CD4-positive, alpha-beta T cell treated with Interleukin-1 beta for 1 hour (primary cell): Measurements from ENCODE around the gene C8G.

Experiments
- DNase-seq, 2 donors: peaks; one replicate each; pipeline ENCODE4 v3.0.0-alpha.2; 2020 to 2022

The C8G gene

DNA sequence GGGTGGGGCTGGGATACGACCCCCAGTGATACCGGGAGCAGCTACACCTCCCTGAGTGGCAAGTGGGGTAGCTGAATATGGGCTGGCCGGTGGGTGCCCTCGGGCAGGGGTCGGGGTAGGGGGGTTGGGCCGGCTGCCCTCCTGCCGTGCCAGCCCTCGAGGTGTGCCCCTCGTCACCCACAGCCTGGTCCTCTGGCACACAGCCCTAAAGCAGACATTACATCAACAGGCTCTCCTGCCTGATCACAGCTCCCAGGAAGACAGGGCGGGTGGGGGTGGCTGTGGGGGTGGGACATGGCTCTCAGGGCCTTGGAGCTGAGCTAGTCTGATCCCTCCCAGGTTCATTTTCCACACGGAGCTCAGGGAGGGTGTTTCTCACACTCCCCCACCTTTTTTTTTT, 23.7 kb upstream of the C8G start:
- DNase-seq, result no peak

- DNase-seq, result no peak
Observed at GRCh38 chr9:136921718-136922117, 23.3 kb upstream of the C8G start.

- no peak for DNase-seq
Observed at GRCh38 chr9:136922540-136922939, 22.5 kb upstream of the C8G start.

- no peak for DNase-seq
Observed at GRCh38 chr9:136923881-136924280, 21.2 kb upstream of the C8G start.

DNA sequence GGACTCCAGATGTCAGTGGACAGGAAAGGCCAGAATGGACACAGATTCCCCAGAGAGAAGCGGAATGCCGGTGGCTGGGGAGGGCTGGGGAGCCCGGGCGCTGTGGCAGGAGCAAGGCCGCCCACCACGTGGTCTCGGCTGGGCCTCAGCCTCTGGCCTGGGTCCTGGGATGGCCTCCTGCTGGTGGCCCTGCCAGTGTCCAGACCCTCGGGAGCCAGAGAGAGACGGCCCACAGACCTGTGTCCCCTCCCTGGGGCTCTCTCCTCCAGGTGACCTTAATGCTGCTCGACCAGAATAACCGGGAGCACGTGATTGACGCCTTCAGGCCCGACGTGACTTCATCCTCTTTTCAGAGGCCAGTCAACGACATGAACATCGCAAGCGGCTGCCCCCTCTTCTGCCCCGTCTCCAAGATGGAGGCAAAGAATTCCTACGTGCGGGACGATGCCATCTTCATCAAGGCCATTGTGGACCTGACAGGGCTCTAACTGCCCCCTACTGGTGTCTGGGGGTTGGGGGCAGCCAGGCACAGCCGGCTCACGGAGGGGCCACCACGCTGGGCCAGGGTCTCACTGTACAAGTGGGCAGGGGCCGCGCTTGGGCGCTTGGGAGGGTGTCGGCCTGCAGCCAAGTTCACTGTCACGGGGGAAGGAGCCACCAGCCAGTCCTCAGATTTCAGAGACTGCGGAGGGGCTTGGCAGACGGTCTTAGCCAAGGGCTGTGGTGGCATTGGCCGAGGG, 19.5 kb upstream of the C8G start:
- no peak for DNase-seq

DNA sequence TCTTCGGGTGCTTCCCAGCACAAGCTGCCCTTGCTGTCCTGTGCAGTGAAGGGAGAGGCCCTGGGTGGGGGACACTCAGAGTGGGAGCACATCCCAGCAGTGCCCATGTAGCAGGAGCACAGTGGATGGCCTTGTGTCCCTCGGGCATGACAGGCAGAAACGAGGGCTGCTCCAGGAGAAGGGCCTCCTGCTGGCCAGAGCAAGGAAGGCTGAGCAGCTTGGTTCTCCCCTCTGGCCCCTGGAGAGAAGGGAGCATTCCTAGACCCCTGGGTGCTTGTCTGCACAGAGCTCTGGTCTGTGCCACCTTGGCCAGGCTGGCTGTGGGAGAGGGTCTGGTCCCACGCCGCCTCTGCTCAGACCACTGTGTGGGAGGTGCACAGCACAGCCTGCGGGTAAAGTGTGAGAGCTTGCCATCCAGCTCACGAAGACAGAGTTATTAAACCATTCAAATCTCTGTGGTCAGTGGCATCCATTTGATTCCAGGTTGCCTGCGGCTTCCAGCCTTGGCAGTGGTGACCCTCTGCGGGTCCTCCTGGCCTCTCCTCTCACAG, 18.8 kb upstream of the C8G start:
- DNase-seq, result no peak

- DNase-seq, result no peak
Observed at GRCh38 chr9:136926749-136927148, 18.3 kb upstream of the C8G start.

DNA sequence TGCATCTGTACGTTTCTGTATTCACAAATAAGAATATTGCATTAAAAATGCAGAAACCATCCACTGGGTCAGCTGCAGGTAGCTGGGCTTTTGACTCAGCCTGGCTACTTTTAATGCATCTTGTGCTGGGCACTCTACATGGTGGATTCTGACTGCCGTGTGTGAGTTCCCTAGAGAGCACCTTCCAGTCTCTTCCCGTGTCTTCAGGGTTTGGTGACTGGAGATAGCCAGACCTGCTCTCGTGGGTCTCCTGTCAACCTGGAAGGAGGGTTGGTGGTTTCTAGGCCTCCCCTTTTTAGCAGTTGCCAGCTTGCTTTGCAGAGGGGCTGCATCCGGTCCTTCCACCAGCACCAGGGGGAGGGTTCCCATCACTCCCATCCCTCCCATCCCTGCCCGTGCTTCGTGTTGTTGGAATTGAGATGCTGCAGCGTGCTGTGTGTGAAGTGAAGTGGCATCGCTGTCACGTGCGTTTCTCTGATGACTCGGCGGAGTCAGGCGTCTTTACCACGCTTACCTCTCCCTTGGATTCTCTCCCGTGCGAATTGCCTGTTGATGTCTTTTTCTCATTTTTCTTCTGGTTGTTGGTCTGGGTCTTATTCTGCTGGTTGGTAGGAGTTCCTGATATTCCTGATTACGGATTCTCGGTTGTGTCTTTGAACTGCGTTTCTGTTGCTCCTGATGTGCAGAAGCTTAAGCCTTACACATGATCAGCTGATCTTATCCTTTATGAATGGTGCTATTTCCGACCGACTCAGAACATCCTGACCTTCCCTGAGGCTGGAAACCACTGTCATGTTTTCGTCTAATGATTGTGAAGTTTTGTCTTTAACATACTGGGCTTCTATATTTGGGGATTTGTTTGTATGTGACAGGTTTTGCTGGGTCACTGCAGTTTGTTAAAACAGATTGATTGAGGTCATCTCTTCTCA, 17.4 kb upstream of the C8G start:
- no peak for DNase-seq

GRCh38 chr9:136928591-136928990, 16.5 kb upstream of the C8G start:
- DNase-seq, result no peak

GRCh38 chr9:136930014-136930413, 15.0 kb upstream of the C8G start:
- DNase-seq, result no peak

- DNase-seq, result no peak
Observed at GRCh38 chr9:136931611-136932130, 13.4 kb upstream of the C8G start.

GRCh38 chr9:136934277-136934676, 10.8 kb upstream of the C8G start:
- DNase-seq, result no peak

- no peak for DNase-seq
Observed at GRCh38 chr9:136935651-136936050, 9.4 kb upstream of the C8G start.

DNA sequence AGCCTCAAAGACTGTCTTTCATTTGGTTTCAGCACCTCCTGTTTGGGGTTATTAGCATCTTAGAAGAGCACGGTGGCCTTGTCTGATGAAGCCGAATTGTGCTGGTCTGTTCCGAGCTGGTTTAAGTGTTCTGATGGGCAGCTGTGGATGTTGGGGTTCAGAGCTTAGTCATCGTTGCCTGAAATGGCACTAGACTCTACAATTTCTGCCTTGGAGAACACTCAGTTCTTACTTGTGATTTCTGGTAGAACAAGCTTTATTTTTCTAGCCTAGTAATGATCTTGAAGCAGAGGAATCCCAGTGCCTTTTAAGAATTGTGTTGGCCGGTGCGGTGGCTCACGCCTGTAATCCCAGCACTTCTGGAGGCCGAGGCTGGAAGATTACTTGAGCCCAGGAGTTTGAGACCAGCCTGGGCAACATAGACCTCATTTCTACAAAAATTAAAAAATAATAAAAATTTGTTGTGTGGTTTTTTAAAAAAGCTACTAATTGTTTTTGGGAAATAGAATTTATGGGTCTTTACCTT, 8.3 kb upstream of the C8G start:
- DNase-seq, result no peak

GRCh38 chr9:136937186-136938001, 7.6 kb upstream of the C8G start:
- DNase-seq, result no peak

DNA sequence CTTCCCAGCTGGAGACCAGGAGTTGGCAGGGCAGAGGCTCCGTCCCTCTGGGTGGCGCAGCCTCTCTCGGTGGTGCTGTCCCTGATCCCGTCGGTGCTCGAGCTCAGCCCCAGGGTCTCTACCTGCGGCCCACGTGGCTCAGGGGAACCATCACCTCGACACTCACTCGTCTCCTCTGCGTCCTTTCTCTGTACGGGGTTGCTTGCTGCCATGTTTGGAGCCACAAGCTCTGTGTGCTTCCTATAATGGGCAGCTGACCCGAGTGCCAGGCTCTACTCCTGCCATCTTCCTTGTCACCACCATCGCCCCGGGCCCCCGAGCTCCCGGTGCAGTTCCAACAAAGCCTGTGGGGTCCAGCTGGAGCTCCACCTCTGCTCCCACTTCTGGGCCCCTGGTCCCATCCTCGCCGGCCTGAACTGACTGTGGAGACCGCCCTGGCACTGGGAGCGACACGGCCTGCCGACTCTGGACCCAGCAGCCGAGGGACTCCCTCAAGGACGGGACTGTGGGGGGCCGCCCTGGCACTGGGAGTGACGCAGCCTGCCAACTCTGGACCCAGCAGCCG, 5.5 kb upstream of the C8G start:
- DNase-seq, result no peak

DNA sequence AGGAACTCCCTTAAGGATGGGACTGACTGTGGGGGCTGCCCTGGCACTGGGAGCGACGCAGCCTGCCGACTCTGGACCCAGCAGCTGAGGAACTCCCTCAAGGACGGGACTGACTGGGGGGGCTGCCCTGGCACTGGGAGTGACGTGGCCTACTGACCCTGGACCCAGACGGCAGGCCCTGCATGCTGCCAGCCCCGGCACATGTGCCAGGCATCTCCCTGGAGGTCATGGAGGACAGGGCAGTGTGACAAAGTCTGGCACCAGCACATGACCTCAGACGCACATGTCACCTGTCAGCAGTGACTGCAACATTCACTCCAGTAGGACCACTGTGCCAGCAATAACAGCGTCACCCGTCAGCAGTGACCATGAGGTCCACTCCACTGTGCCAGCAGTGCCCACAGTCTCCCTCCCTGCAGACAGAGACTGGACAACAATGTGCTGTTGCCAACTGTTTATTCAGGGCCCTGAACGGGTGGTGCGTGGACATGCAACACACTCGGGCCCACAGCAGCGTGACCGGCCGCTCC, 5.0 kb upstream of the C8G start:
- no peak for DNase-seq

DNA sequence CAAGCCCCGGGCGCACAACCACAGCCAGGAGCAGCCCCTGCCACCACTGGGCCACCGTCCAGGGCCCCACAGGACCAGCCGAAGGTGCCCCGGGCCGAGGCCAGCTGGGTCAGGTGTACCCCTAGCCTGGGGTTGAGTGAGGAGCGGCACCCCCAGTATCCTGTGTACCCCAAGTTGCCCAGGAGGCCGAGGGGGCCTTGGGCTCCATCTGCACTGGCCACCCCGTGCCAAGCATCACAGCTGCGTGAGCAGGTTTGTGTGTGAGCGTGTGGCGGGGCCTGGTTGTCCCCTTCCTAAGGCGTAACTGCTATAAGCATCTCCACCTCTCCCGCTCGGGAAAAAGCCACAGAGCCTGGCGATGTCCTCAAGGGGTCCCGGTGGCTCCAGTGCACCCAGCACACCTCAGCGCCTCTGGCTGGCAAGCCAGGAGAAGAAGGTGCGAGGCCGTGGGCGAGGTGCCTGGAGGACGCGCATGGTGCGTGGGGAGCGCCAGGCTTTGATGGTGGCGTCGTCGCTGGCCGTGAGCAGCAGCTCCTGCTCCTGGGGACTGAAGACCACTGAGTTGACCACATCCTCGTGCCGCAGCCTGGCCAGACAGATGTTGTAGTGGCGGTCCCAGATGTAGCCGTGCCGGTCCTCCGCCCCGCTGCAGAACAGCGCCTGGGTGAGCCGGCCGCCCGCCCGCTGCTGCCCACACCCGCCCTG, 4.4 kb upstream of the C8G start:
- DNase-seq, result no peak

DNA sequence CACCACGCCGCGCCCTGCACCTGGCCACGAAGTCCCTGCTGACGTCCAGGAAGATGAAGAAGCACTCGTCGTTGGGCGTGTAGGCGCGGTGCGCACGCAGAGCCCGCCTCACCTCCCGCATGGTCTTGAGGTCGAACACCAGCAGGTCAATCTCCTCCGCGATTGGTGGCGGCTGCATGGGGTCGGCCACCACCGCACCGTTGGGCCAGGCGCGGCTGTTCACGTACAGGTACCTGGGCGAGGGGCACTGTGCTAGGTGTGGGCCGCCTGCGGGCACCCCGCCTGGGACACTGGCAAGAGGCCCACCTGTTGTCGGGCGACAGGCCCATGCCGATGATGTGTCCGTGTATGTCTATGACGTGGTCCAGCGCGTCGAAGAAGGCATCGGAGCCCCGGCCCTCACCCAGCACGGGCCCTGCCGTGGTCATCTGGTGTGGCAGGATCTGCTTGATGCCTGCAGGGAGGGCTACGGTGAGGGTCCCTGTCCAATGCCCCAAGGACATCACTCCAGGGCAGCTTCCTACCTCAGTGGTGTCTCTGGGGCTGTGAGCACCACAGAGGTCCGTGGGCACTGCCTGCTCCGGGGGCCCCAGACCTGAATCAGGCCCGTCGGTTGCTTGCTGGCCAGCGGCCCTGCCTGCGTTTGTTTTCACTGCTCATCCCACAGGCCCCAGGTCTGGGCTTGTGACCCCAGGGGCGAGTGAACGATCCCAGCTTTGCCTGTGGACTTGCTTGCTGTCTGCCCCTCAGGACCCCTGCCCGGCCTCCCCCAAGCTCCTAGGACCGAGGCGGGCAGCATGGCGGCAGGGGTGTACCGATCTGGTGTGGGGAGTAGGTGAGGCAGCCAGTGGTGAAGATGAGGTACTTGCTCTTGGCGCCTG, 3.6 kb upstream of the C8G start:
- DNase-seq, result no peak
